Activated naive CD4-positive, alpha-beta T cell (primary cell): Measurements from ENCODE around the gene FOXE3.
"Not testable (repeated sequence)": the region's sequence is repeated elsewhere in the genome, so short reads cannot be mapped to it uniquely, and the experiment has no call there.

Source experiments
- DNase-seq, 4 experiments: peaks; one replicate each; lab custom pipeline; 2025; lab: John Stamatoyannopoulos, UW

Gene FOXE3

DNA sequence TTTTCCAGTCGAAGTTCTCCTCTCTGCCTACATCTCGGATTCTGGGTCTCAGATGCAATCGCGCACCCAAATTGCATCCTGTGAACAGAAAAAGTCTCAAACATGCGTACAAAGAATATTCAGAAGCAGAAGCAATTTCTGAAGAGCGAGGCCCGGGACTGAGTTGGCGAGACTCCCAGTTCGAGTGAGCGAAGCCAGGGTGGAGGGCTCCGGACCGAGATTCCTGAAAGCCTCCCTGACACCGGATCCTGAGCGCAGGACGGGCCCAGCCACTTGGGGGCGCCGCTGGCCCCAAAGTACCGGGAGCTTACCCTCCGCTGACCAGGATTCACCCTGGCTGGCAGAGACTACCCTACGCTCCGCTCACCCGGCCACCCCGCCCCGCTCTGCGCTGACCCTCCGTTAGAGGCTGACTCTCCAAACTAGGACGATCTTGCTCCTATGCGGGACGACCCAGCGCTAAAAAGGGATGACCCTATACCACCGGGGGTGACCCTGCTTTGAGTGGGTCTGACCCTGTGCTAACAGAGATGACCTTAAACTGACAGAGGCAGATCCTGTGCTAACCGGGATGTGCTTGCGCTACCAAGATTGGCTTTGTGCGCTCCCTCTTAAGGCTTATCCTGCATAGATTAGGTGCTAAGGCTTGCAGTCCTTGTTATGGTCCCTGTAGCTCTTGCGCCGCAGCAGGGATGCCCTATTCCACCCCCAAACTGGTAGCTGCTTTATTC, 33.9 kb downstream of the FOXE3 start:
- DNase-seq = no peak

GRCh38 chr1:47450606-47451005, 34.5 kb downstream of the FOXE3 start:
- DNase-seq = no peak

DNA sequence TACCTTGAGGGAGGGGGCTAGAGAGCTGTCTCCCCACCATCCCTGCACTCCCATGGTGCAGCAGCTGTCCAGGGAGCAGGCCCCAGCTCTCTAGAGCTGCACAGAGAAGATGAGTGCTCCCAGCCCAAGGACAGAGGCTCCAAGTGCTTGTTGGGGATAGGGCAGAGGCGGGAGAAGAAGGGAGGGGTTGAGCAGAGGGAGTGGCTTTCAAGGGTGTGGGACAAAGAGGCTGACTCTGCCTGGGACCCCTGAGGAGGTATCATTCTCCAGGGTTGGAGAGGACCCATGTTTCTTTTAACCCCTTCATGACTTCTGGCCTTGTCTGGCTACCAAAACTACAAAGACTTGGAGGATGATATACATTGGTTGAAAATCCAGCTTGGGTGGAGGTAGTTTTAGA, 36.3 kb downstream of the FOXE3 start:
- no peak for DNase-seq

GRCh38 chr1:47453910-47454309, 37.8 kb downstream of the FOXE3 start:
- not testable (repeated sequence) for DNase-seq

DNA sequence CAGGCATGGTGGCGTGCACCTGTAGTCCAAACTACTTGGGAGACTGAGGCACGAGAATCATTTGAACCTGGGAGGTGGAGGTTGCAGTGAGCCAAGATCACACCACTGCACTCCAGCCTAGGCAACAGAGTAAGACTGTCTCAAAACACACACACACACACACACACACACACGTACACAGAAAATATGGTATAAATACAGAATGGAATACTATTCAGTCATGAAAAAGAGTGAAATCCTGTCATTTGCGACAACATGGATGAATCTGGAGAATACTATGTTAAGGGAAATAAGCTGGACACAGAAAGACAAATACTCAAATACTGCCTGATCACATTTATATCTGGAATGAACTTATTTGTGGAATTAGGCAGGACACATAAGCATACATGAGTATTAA, 40.2 kb downstream of the FOXE3 start:
- DNase-seq = no peak

- not testable (repeated sequence) for DNase-seq
These were observed 41.5 kb downstream of the FOXE3 start for GRCh38 chr1:47457547-47457946.

- DNase-seq = no peak
These were observed 43.2 kb downstream of the FOXE3 start for GRCh38 chr1:47459253-47459788.

DNA sequence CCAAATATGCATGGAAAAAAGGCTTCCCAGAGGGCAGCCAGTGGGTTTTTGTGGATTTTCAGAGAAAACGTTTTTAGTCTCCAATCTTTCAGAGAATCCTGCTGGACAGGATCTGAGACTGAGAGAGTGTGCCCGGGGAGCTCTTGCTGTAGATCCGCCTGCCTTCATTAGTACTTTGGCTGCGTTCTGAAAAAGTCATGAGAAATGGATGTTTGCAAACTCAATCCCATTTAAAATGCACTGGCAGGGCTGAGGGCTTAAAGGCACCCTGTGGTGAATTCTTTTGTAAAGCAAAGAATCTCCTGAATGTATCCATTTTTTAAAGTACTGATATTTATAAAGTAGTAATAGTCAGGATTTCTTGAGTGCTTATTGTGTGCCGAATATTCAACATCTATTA, 44.0 kb downstream of the FOXE3 start:
- no peak for DNase-seq

GRCh38 chr1:47460456-47460855, 44.4 kb downstream of the FOXE3 start:
- no peak for DNase-seq

GRCh38 chr1:47465605-47466004, 49.5 kb downstream of the FOXE3 start:
- DNase-seq = no peak
